Suppressor macrophage (primary cell): ENCODE results near the gene DHDH.

ENCODE experiments used
- DNase-seq, 4 experiments: peaks; one replicate each; pipeline ENCODE4 v3.0.0-alpha.2; 2020 to 2022

DHDH gene

DNA sequence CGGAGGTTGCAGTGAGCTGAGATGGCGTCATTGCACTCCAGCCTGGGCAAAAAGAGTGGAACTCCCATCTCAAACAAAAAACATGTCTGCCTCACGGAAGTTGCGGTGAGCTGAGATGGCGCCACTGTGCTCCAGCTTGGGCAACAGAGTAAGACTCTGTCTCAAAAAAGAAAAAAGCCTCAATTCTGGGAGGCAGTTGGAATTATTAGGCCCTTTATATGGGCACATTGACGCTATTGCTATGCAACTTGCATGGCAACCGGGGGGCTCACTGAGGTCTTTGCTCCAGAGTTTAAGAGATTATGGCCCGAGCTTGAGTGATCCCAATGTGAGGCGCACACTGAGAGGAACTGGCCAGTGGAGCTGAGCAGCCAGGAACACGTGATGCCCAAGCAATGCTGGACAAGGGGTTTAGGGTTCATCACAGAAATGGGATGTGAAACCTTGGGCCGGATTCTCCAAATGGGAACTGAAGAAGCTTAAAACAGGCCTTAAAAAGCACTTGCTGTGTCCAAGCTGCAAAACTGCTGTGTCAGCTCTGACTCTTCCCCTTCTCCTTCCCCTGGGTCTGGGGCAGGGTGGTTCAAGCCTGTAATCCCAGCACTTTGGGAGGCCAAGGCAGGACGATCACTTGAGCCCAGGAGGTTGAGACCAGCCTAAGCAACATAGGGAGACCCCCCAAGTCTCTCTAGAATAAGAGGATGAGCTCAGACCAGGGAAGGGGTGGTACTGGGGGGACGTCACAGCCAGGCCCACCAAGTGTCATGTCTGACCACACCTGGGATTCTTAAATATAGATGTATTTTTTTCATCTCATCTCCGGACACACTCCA is 34.1 kb downstream of the DHDH start:
- DNase-seq: peak; percentile 94 to 98 (median 98)

DNA sequence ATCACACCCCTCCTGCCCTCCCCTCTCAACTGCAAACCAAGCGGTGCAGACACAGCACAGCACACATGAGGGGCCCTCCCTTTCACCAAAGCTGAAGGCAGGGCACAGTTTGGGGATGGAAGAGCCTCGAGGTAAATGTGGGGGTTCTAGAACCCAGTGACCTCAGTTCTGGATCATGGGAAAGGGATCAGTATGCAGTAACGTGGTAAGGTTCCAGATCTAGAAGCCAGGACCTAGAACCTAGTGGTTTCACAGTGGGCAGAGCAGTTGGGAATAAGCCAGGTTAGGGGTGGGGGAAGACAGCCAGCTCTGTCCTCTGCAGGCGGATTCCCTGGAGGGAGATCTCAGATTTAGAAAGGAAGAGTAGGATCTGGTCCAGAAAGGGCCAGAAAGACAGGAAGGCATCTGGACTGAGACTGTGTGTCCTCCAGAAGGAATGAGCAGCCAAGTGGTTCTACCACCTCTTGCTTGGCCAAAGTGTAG is 34.7 kb downstream of the DHDH start:
- peak in 2 of 4 experiments; percentile 53 to 64 for DNase-seq

DNA sequence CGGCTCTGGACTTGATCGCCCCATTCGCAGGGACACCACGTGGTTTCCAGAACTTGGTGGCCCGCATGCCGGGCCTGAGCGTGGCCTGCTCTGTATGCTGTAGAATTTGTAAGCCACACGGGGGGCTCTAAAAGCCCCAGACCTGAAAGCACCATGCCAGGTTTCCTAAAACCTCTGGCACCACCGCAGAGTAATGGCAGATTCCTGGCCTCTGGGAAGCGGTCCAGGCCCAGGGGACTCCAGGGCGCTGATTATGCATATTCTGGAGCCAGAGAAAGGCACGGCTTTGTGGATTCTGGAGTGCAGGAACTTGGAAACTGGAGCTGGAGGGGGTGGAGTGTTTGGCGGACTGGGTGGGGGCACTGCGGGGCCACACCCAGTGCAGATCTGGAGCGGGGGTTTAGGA is 35.3 kb downstream of the DHDH start:
- peak in 1 of 4 experiments; percentile 44 for DNase-seq

DNA sequence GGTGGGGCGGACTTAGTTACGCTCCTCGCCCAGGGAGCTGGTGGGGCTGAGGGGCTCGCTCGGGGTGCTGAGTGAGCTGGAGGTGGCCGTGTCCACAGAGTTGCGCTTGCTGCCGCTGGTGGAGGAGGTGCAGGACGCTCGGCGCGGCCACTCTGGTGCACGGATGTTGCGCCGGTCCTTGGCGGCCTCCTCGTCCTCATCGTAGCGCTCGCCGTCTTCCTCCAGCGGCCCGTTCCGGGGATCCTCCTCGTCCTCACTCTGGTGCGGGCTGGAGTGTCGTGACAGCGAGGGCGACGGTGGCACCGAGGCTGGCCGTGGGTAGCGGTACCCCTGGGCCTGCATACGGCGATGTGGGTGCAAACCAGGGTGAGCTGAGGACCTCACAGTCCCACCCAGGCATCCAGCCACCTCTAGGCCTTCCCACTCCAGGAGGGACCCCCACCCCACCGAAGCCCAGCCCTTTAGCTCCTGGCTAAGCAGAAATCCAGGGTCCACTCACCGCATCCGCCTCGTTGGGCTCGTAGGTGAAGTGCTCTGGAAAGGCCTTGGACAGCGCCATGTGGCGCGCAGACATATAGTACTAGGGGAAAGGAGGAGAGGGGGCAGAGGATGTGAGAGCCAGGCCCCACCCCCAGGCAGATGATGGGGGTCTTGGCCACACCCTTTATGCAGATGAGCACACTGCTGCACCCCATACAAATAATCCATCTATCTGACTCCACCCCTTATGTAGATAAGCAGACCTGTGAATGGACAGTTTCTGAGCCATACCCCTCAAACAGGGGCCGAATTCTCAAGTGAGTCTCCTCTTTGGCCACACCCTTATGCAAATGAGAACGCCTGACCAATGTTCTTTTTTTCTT is 36.0 kb downstream of the DHDH start:
- peak in 1 of 4 experiments; percentile 43 for DNase-seq

DNA sequence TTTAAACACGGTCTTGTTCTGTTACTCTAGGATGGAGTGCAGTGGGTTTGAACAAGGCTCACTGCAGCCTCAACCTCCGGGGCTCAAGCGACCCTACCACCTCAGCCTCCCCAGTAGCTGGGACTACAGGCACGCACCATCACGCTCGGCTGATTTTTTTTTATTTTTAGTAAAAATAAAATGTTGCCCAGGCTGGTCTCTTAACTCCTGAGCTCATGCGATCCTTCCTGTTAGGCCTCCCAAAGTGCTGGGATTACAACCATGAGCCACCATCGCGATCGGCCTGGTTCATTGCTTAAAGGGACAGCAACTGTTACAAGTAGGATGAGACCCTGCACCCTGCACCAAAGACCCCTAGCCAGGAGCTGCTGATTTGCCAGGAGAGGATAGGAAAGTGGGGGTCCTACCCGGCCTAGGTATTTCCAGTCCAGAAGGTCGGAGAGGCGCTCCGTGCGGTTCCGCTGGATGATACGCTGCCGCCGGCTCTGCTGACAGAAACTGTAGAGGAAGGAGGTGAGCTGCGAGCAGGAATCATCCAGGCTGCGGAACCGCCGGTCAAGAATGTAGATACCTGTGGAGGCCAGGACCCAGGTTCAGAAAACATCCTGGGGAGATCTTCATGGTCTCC is 36.8 kb downstream of the DHDH start:
- no peak for DNase-seq

DNA sequence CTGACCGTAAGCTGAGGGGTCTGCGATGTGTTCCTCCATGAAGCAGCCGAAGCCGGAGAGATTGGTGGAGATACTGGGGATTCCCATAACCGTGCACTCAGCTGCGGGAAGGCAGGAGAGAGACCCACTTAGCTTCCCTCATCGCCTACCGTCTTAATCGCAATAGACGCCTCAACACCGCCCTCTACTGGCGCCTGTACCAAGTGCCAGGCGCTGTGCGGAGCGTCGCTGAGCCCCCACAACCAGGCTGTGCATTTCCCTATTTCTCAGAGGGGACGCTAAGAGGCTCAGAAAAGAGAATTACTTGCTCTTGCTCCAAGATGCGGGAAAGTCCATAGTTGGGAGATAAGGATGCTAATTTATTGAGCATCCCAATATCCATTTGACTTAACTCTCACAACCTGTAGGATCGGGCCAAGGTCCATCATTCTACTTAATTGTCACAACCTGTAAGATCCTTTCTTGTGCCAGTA is 37.5 kb downstream of the DHDH start:
- peak; percentile 93 to 96 (median 95) for DNase-seq

DNA sequence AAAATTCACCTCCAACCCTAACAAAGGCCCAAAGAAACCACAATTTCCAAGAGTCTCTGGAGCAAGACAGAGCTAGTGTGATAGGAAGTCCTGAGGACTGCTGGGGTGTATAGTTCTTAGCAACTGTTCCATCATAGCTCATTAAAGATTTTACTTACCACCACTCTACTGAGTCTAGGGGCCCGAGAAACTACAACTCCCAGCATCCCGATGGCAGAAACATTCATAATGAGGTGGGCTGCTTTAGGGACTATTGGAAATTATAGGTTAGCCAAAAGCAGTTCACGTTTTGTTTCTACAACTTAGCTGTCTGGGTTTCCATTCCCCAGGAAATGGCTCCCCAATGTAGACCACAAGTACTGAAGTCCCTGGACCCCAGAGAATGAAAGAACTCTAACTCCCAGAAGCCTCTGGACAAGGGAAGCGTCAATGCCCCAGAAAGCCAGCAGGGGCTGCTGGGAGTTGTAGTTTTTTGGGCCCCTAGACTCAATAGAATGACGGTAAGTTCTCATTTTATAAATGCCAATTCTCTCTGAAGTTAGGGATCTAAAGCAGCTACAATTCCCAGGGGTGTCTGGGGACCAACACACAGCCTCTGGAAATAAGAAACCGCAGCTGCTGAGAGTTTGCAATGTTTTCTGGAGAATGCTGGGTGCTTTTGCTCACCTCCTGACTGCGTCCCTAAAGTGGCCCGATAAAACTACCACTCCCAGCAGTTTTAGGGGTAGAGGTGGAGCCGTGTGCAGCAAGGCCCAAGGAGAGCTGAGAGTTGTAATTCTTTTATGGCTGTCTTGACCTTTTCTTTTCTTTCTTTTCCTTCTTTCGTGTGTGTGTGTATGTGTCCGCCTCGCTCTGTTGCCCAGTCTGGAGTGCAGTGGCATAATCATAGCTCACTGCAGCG is 42.7 kb downstream of the DHDH start:
- DNase-seq: peak in 1 of 4 experiments; percentile 30

DNA sequence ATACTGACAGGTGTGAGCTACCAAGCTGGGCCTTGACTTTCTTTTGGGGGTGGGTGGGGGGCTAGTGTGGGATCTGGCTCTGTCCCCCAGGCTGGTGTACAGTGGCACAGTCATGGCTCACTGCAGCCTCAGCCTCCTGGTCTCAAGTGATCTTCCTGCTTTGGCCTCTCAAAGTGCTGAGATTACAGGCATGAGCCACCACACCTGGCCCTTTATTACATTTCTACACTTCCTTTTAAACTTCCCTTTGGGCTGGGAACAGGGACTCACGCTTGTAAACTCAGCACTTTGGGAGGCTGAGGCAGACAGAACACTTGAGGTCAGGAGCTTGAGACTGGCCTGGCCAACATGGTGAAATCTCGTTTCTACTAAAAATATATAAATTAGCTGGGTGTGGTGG is 43.6 kb downstream of the DHDH start:
- DNase-seq: no peak

DNA sequence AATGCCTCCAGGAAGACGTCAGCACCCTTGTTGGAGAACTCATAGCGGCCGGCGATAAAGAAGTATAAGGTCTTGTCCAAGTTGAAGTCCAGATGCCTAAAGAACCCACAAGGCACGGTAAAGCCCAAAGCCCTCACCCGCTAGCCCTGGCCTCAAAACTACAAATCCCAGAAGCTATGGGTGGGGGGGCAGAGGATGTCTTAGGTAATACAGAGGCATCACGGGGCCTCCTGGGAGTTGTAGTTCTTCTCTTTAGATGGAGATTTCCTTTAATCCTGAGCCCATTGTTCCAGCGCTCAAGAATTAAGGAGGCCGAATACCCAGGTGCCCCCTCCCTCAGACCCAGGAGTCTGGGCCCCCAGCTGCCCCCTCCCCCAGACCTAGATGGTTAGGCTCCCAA is 48.8 kb downstream of the DHDH start:
- DNase-seq: no peak

DNA sequence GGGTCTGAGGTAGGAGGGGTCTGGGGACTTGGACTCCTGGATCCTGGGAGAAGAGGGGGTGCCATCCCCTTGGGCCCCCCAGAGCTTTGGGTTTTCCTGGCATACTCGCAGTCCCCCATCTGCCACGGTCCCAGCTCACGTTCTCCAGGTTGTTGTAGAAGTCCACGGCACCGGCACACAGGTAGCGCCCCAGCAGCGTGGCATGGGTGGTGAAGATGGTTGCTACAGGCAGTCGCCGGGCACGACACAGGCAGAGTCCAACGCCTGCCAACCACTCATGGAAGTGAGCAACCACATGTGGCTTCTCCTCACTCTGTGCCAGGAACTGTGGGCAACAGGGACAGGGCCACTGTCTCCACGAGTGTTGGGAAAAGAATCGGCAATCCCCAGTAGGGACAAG is 52.2 kb downstream of the DHDH start:
- no peak for DNase-seq

DNA sequence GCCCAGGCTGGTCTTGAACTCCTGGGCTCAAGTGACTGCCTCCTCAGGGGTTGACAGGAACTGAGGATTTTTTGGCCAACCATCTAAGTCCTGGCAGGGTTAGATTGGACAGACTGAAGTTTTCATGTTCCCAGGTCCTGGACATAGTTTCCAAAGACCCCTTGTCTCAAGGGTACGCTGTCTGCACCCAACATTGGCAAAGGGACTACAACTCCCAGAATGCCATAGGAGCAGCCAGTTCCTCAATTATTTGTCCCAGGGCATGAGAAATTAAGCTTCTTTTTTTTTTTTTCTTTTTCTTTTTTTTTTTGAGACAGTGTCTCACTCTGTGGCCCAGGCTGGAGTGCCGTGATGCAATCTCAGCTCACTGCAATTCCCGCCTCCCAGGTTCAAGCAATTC is 52.7 kb downstream of the DHDH start:
- DNase-seq: peak in 1 of 4 experiments; percentile 14

DNA sequence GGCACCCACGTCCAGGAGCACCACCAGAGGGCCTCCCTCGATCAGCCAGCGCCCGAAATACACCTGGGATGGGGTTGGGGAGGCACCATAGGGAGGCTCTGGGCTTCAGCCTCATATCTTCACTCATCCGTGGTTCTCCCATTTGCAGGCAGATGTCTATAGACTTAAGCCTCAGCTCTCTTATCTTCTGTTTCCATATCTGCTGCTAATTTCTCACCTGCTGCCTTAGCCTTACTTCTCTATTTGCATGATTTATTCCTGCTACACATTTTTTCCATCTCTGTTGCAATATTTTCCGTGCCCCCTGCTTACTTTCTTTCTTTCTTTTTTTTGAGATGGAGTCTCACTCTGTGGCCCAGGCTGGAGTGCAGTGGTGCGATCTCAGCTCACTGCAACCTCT is 53.8 kb downstream of the DHDH start:
- no peak for DNase-seq

DNA sequence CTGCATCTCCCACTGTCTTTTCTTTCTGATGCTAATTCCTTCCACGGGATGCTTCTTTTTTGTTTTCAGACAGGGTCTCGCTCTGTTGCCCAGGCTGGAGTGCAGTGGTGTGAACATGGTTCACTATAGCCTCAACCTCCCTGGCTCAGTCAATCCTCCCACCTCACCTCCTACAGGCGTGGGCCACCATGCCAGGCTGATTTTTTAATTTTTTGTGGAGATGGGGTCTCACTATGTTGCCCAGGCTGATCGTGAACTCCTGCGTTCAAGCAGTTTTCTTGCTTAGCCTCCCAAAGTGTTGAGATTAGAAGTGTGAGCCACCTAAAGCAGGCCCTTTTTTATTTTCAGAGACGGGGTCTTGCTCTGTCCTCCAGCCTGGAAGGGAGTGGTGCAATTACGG is 54.8 kb downstream of the DHDH start:
- DNase-seq: no peak

DNA sequence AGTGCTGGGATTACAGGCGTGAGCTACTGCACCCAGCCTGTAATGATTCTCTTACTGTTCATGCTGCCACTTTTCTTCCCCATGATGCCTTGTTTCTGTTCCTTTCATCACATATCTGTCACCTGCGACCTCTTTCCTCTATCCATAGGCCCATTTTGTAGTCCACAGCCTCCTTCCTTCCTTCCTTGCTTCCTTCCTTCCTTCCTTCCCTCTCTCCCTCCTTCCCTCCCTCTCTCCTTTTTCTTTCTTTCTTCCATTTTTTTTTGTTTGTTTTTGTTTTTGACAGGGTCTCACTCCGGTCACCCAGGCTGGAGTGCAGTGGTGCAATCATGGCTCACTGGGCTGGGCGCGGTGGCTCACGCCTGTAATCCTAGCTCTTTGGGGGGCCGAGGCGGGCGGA is 55.4 kb downstream of the DHDH start:
- no peak for DNase-seq

DNA sequence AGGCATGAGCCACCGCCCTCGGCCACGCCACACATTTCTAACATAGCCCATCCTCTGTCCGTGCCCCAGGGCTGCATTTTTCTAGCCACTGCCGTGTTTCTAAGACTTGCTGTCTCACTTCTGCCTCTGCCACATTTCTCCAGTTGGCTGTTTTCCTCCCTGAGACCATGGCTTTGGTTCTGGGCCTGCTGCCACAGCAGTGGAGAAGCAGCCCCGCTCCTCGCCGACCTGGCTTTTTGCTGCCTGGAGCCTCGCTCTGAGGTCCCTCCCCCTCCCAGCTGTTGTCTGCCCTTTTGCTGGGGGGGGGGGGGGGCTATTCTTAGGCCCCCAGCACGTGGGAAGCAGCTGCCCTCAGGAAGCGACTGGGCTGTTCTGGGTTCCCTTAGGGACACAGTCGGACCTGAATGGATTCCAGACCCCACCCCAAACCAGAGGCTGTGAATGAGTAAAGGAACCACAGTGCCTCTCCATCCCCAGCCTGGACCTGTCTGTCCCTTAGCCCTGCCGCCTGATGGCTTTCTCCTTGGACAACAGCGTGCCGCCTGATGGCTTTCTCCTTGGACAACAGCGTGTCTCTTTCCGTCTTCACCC is 56.3 kb downstream of the DHDH start:
- no peak for DNase-seq

DNA sequence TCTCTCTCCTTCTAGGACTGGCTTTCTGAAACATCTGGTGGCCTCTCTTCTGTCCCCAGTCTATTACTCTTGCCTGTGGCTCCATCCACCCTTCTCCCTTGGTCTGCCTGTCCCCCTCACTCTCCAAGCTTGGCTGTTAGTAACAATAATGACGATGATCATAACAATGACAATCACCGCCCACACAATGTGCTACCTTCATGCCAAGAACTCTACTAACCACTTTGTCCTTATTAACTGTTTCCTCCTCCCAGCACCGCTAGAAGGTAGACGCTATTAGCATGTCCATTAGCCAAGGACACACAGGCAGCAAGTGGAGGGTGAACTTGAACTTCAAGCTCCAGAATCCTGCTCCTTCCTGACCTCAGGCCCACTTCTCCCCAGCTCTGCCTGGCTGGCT is 56.9 kb downstream of the DHDH start:
- no peak for DNase-seq

DNA sequence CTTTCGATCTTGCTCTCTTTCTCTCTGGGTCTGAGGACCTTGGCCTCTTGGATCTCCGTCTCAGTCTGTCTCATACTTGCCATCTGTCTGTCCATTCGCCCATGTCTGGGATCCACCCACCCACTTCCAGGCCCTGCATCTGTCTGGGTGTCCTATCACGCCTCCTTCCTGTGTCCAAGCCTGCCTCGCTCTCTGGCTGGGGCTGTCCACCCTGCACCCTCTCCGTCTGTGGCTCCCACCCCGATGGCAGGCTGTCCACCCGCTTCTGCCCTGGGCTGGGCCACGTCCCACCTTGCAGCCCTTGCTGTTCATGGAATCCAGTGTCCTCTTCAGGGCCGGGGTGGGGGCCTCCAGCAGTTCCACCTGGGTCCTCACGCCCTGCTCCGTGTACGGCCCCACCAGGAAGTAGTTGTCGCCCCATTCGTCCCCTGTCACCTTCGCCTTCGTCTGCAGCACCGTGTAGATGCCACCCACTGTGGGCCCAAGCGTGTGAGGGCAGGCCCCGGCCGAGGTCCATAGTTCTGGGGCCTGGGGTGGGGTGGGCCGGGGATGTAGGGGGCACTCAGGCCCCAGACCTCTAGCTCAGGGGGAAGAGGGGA is 57.6 kb downstream of the DHDH start:
- no peak for DNase-seq

DNA sequence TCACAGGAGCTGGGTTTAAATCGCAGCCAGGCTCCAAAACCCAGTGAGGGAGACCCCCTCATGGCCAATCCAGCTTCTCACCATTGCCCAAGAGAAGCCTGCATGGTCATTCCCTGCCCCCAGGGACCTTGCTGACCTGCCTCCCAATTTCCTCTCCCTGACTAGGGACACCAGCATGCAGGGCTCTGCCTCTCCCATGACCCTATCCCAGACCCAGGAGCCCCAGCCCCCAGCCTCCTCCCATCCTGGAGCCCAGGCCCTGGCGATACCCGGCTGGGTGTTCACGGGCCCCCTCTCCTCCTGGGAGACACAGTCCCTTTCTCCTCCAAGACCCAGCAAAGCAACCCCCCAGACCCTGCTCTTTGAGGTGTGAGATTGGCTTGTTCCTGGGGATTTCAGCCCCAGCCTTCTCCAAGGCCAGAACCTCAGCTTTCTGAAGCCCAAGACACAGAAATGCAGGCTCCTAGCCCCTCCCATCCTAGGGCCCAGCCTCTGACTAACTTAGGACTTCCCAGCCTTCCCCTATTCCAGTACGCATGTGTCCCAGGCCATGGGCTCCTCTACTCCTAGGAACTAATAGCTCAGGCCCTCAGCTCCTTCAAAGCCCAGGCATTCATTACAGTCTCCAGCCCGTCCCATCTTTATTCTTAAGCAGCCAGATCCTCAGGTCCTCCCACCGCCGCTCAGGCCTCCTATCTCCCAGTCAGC is 58.5 kb downstream of the DHDH start:
- peak; percentile 70 to 86 (median 82) for DNase-seq

DNA sequence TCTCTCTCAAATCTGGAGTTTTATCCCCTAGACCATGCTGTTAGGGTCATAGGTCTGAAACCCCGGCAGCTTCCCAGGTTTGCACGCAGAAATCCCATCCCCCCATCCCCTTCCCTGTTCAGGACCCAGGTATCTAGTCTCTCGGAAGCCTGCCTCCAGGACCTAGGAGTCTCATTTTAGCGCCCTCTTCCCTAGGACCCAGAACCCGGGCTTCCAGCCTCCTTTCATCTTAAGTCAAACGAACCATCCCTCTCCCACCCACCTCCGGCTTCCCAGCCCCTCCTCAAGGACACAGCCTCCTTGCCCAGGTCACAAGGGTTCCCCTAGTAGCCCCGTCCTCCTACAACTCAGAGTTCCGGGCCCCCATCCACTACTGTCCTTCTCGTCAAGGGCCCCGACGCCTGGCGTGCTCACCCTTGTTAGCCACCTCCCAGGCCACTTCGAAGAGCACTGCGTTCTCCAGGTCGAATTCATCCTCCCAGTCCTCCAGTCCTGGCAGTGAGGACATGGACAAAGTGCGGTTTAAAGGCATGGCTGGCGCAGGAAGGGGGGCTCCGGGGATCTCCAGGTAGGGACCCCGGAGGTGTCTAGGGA is 59.2 kb downstream of the DHDH start:
- peak in 2 of 4 experiments; percentile 29 to 36 for DNase-seq
